Measurements from ENCODE around the gene PNMT.

PNMT gene

DNA sequence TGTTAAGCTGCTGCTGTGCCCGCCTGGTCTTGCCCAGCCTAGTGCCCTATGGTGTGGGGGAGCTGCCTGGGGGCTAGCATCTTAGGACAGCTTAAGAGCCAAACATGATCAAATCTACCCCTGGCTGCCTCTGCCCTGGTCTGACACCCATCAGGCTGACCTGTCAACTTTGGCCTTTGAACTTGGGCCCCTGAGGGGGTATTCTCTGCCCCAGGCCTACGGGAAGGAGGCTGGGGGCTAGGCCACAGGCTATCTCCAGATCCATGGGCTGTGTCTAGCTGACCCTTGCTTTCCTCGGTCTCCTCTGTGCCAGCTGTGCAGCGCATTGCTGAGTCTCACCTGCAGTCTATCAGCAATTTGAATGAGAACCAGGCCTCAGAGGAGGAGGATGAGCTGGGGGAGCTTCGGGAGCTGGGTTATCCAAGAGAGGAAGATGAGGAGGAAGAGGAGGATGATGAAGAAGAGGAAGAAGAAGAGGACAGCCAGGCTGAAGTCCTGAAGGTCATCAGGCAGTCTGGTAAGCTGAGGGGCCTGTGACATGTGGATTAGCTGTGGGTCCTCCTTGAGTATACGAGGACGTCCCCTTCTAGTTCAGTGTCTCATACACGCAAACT is 34.6 kb upstream of the PNMT start:
- DNase-seq (ENCODE audit: low read depth in 2 of 2): no peak

DNA sequence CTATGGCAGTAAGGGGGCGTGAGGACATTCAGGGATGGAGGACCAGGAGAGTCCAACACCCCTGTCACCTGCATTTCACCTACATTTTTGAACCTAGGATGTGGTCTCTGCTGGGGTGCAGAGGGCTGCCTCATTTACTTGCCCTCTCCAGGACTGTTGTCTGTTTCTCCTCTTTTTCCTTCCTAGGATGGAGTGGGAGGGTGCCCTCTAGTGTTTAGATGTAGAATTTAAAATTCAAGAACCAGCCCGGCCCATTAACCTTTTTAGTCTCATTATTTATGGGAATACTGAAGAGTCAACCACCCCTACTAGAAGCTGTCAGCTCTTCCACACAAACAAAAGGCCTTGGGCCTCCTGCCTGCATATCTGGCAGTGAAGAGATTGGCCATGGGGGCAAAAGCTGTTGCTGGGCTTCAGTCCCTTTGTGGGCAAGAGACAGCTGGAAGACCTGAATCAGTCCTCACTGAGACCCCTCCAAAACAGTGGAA is 33.8 kb upstream of the PNMT start:
- DNase-seq (ENCODE audit: low read depth in 2 of 2): no peak

DNA sequence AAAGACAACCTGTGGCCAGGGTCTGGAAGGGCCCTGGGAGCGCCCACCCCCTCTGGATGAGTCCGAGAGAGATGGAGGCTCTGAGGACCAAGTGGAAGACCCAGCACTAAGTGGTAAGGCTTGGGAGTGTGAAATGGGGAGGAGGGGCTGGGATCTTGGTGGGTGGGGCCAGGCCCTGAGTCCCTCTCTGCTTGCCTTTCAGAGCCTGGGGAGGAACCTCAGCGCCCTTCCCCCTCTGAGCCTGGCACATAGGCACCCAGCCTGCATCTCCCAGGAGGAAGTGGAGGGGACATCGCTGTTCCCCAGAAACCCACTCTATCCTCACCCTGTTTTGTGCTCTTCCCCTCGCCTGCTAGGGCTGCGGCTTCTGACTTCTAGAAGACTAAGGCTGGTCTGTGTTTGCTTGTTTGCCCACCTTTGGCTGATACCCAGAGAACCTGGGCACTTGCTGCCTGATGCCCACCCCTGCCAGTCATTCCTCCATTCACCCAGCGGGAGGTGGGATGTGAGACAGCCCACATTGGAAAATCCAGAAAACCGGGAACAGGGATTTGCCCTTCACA is 32.6 kb upstream of the PNMT start:
- DNase-seq (ENCODE audit: low read depth in 2 of 2): no peak

DNA sequence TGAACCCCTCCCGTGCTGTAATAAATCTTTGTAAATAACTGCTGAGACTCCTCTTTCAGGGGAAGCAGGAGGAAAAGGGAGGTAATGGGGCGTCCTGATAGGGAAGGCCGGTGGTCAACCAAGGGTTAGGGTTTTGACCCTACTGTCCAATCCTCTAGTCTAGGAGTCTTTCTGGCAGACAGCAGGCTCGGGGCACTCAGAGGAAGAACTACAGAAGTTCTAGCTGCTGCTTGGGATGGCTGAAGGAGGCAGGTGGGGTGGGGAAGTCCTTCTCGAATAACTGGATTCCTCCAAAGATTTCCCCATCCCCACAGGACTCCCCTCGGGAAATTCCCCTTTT is 31.7 kb upstream of the PNMT start:
- DNase-seq (ENCODE audit: low read depth in 2 of 2): no peak

DNA sequence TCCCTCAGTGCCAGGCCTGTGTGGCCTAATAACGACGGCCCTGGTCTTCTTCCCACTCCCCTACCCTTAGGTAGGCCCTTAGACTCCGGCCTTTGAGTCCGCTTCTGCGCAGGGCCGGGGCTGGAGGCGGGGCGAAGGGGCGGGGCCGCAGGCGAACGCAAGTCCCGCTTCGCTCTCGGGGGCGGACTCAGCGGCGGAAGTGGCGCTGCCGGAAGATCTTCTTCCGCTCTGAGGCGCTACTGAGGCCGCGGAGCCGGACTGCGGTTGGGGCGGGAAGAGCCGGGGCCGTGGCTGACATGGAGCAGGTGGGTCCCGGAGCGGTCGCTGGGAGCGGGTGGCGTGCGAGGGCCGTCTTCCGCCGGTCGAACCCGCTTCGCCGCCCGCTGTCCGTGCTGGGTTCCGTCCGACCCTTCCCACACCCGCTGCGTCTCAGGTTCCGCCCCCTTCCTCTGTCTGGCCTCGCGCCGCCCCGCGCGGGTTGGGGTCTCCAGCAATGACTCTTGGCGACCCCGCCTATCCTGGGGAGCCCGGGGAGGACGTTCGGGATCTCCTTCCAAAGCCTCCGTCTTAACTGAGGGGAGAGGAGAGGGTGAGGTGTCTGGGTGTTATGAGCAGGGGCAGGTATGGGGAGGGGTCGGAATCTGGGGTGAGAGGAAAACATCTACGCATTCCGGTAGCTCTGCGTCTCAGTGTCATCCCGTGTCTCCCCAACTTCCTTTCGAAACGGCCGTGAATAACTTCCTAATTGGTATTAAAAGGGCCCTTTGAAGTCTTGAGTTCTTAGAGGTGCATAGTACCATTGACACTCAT is 31.1 kb upstream of the PNMT start, which contains the start of gene STARD3:
Gene STARD3, plus strand, starts transcription at position 218 of the 810 bp plus-strand sequence. CDS start 16,388 bp downstream, outside the sequence.
- DNase-seq (ENCODE audit: low read depth in 2 of 2): peak; percentile 78 to 88

DNA sequence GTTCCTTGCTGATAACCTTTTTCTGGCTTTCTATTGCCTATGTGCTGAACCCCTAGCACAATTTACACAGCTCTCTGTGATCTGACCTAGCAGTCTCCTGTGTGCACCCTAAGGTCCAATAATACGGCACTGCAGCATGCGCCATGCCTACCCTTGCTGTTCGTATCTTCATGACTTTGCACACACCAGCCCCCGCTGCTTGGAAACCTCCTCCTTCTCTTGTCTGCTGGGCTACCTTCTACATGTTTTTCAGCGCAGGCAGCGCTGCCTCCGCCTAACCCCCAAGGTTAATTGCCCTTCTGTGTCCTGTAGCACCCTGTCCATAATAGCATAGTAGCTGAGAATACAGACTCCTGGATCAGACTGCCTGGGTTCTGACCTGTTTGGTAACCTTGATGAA is 29.9 kb upstream of the PNMT start:
- no peak for DNase-seq (ENCODE audit: low read depth in 2 of 2)

DNA sequence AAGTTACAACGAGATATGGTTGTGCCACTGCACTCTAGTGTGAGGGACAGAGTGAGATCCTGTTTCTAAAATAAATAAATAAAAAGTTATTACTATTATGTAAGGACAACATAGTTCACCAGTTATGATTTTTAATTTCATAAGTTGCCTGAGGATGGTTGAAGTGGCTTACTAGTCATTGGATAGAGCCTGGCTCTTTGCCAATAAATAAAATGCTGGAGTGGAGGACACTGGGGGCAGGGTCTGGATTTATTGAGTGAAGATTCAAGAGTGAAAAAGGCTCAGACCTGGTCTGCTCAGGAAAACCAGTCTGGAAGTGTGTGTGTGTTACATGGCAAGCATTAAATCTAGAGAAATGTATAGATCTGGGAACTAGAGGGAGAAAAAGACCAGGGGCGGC is 29.2 kb upstream of the PNMT start:
- no peak for DNase-seq (ENCODE audit: low read depth in 2 of 2)

DNA sequence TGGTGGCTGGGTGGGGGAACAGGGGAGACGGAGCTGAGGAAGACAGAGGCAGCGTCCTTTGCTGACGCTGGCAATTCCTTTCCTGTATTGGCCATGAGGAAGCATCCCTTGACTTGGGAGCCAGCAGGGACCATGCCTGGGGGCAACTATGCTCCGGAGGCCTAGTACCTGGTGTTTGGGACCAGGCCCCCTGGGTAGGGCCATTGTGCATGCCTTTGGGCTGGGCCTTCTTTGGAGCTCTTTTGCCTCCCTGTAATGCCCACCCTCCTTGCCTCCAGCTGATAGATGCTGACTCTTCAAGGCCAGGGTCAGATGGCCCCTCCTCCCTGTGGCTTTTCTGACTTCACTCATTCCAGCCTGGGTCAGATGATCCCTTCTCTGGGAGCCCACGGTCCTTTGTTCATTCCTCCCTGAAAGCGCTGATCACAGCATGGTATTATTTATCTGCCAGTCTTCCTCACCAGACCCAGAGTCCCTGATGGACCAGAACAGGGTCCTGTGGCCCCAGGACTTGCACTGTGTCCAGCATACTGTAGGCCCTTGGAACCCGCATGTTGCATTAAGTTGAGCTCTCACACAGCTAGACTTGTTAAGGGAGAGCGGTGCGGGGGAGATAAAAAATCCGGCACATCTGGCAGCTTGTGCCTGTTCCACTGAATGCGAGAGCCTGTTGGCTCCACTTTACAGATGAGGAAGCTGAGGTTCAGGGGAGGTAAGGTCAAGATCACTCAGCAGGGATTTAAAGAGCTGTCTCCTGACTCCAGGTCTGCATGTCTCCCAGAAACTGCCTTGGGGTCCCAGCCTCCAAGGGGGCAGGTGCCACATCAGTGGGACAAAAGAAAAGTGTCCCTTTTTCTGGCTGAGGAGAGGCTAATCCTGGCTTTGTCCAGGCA is 28.4 kb upstream of the PNMT start:
- DNase-seq (ENCODE audit: low read depth in 2 of 2): no peak

DNA sequence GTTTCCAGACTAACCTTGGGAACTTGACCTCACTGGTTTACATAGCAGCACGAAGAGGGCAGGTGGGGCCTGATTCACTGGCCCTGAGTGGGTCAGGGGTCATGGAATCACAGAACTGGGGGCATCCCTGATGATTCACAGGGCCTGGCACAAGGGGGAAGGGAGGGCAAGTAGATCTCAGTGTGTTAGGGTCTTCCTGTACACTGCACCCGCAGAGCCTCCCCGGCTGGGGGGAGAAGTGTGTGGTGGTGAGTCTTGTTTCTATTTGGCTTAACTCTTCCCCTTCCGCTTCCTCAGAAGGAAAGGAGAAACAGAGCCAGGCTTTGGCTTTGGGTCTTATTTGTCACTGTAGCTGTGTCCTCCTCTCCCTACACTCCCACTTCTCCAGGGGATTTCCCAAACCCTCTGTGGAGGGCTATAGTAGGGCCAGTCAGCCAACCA is 27.6 kb upstream of the PNMT start:
- DNase-seq (ENCODE audit: low read depth in 2 of 2): no peak

DNA sequence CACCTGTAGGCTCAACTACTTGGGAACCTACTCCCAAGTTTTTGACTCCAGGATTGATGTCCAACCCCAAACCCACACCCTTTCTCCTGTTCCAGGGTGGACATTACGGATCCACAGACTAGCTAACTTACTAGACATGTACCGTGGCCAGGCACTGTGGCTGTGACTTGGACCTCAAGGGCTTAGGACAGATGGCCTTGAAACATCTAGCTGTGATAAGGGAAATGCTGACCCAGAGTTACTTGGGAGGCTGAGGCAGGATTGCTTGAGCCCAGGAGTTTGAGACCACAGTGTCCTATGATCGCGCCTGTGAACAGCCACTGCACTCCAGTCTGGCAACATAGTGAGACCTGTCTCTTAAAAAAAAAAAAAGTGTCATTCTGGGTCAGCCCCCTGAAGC is 27.2 kb upstream of the PNMT start:
- no peak for DNase-seq (ENCODE audit: low read depth in 2 of 2)

DNA sequence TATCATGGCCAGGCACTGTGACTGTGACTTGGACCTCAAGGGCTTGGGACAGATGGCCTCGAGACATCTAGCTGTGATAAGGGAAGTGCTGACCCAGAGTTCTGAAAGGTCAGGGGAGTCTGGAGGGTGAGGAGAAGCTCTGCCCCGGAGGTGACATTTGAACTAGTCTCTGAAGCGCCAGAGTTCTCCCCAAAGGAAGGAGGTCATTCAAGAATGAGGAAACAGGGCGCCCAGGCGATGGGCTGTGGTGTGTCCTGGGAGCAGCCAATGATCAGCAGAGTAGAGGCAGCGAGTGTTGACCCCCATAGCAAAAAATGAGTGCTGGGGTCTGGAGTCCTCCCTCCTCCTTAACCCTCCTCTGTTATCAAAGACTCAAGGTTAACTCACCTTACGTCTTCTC is 26.4 kb upstream of the PNMT start:
- DNase-seq (ENCODE audit: low read depth in 2 of 2): no peak

DNA sequence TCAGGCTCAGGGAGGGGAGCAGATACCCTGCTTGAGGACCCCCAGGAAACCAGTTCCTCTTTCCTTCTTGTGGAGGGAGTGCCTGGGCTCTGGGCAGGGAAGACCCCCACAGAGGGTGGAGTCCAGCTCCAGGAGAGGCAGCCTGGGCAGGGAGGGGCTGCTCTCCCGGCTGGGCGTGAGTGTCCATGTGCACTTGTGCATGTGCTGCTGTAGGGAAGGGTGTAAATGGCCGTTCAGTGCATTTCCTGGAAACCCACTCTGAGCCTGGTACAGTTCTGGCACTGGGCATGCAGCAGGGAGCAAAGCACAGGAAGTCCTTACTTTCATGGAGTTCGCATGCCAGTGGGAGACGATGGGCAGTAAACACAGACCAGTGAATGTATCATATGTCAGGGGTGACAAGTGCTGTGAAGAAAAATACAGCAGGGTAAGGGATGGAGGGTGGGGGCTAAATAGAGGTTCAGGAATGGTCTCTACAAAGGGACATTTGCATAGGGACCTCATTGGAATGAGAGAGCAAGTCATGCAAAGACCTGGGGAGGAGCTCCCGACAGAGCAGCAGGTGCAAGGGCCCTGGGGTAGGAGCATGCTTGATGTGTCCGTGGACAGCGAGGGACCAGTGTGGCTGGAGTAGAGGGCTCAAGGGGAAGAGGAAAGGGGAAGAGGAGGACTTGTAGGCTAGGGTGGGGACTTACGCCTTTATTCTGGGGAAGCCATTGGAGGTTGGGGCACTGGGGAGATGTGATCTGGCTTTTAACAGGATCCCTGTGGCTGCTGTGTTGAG is 25.8 kb upstream of the PNMT start:
- DNase-seq (ENCODE audit: low read depth in 2 of 2): no peak

DNA sequence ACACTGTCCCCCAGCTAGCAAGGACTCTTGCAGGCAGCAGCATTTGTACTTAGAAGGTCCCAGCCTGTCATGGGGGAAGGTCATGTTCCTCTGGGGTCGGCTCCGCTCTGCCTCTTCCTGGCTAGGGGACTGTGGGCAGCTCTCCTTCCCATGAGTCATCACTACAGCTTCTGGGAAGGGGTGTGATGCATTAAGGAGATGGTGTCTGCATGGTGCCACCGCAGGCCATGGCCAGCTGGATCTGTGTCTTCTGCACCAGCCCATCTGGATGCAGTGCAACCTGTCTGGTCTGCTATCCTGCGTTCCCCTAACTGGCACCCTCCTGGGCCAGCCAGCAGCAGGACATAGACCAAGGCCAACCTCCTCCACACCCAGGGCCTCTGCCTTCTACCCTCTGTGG is 25.0 kb upstream of the PNMT start:
- DNase-seq (ENCODE audit: low read depth in 2 of 2): no peak

DNA sequence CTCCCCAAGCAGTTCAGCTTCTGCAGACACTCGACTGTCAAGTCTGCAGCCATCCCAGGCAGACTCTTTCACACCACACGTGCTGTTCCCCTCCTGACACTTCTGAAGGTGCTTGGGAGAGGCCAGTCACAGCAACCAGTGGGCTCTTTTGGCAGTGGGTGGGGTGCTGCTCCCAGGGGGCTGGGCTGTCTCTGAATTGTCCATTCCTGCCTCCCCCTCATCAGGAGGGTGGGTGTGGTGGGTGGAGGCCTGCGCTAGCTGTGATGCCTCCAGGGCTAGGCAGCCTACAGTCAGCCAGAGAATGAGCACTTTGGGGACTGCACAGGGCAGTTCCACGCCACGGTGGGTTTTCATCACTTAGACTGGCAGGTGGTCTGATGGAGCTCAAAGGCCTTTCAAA is 21.0 kb upstream of the PNMT start:
- DNase-seq (ENCODE audit: low read depth in 2 of 2): no peak

DNA sequence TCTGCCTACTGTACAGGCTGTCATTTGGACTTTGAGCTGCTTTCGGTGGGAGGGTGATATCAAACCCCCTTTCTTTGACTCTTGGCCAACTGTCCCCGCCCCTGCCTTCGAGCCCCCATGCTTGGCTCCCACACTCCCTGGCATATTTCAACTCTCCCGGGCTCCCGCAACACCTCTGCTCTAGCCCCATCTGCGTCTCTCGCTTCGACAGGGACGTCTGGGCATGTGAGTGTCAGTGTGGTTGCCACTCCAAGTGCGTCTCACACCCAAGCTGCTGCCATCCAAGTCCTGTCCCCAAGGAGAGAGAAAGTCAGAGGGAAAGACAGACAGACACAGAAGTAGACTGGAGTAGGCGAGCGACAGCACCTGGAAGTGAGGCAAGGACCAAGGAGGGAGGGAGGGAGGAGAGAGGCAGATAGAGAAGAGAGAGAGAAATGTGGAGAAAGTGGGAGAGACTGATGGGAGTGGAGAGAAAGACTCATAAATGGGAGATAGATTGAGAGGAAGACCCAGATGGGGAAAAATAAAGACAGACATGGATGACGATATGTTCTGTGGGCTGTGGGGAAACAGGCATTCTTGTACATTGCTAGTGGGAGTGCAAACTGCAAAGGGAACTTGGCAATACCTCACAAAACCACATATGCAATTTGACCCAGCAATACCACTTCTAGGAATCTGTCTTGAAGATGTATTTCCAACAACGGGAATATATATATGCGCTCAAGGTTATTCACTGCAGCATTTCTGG is 19.5 kb upstream of the PNMT start:
- no peak for DNase-seq (ENCODE audit: low read depth in 2 of 2)

DNA sequence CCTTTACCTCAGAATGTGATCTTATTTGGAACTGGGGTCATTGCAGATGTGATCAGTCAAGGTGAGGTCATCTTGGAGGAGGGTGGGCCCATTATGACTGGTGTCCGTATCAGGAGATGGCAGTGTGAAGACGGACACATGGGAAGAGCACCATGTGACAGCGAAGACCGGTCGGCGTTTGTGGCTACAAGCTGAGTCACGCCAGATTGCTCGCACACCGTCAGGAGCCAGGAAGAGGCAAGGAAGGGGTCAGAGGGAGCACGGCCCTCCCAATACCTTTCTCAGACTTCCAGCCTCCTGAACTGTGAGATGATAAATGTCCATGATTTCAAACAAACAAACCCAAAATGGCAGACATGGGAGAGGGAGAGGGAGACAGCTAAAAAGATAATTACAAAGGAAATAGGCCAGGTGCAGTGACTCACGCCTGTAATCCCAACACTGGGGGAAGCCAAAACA is 18.1 kb upstream of the PNMT start:
- DNase-seq (ENCODE audit: low read depth in 2 of 2): no peak

DNA sequence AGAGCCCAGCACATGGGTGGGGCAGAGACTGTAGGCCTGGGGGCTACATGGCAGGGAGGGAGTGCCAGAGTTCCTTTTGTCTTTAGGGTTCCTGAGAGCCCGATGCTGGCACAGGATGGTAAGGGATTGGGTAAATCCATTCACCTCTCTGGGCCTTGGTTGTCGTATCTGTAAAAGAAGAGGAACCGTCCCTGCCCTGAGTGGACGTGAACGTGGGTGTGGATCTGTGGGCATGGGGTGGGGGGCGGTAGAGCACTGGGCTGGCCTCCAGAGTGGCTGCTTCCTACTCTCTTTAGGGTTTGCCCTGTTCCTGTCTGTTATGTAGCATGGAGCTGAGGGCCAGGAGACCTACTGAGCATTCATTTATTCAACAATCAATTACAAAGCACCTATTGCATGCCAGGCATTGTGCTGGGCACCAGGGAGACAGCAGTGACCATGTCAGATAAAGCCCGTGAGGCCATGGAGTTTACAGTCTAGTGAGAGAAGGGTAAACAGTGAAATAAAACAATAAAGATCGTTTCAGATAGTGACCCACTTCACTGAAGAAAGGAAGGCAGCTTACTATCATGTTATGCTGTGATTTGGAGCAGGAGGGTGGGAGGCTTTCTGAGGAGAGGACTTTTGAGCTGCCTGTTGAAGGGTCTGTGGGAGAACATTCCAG is 16.2 kb upstream of the PNMT start:
- DNase-seq (ENCODE audit: low read depth in 2 of 2): no peak

DNA sequence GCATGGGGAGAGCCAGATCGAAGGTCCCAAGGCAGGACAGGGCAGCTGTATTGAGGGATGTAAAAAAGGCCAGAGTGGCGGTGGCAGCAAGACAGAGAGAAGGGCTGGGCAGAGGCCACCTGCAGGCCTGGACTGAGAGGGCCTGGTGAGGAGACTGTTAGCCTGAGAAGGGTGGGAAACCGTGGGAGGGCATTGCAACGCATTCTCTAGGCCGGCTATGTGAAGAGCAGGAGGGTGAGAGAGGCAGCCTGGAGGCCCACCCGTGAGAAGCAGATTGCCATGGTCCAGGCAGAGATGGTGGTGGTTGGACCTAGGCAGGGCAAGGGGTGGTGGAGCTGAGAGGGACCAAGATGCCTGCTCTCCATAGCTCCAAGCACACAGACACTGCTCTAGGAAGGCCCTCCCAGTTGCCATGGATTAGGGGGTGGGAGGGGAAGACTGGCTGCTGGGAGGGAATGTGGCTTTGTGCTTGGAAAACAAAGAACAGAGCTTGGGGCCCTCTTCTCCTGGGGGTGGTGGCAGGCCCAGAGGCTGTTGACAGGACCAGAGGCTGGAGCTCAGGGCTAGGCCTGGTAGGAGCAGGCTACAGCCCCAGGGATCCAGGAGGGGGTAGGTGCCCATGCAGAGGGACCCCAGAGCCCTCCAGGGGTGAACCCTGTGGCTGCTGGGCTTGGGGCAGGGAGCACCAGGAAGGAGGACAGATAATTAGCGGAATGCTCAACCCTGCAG is 15.5 kb upstream of the PNMT start:
- DNase-seq (ENCODE audit: low read depth in 2 of 2): no peak

DNA sequence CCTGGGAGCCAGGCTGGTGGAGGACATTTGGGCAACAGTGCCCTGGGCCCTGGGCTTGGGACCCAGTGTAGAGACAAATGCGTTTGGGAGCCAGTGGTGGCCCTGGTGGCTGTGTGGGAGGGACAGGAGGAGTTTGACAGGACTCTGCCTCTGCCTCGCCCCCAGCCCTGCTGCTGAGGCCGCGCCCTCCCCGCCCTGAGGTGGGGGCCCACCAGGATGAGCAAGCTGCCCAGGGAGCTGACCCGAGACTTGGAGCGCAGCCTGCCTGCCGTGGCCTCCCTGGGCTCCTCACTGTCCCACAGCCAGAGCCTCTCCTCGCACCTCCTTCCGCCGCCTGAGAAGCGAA is 15.0 kb upstream of the PNMT start:
- DNase-seq (ENCODE audit: low read depth in 2 of 2): no peak

Measured in stimulated activated CD8-positive, alpha-beta memory T cell treated with anti-CD3 and anti-CD28 coated beads, Interleukin-7, amount 100 ng/mL, for 4 hours (primary cell).